ENCODE measurements around the gene POLR3G.

- no peak for TF ChIP-seq EZH2 (IDR thresholded peaks at IDR 0.05; ENCODE audit: insufficient read depth, poor library complexity, severe bottlenecking)
- TF ChIP-seq EZH2phosphoT487 (IDR thresholded peaks at IDR 0.05; ENCODE audit: insufficient read depth, low read depth), result no peak
Observed at GRCh38 chr5:90533794-90534193, 59.1 kb downstream of the POLR3G start.
